GM19397 (cell line): ENCODE data around the gene CLDN20.
"Not testable (repeated sequence)": the region's sequence is repeated elsewhere in the genome, so short reads cannot be mapped to it uniquely, and the experiment has no call there.

Experiments
- ATAC-seq: cut with Tn5 transposase; IDR thresholded peaks from one replicate; pipeline ENCODE4 v1.9.1; 2021; ENCODE audit warnings: mild to moderate bottlenecking, moderate library complexity; ENCODE audit not compliant: unreplicated experiment

The CLDN20 gene

DNA sequence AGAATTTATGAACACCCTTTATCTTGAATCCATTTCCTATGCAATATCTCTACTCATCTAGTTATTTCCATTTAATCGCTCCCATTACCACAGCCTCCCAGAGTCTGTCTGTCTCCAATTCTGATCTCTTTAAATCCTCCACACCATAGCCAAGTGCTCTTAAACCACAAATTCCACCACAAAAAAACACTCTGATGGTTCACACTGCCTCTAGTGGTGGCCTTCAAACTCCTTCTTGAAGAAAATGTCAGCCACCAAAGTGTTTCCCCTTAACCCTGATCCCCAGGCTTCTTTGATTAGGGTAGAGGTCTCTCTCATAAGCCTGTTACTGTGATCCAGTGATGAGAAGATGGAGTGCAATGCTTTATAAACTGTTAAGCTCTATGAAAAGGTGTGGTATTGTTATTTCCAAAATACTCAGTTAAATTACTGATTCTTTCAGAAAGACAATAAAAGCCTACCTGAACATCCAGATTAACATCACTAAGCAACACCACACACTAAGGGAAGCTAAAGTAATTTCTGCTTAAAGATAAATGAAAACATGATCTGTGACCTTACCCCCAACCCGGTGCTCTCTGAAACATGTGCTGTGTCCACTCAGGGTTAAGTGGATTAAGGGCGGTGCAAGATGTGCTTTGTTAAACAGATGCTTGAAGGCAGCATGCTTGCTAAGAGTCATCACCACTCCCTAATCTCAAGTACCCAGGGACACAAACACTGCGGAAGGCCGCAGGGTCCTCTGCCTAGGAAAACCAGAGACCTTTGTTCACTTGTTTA, 4.5 kb downstream of the CLDN20 start:
- ATAC-seq: not testable (repeated sequence)

DNA sequence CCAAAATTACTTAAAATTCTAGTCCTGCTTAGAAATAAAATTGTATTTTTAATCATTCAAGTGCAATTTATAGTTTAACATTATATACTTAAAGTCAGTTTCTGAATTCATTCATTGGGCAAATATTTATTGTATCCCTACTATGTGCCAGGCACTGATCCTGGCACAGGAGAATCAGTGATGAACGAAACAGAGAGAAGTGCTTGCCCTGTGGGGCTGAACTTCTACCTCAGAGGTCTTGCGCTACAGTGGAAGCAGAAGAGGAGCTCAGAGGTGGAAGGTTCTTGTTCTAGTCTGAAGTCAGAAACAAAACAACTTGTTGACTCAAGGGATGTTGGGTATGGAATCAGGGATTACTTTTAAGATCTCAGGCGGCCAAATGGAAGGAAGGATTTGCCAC, 6.0 kb downstream of the CLDN20 start:
- ATAC-seq: no peak

DNA sequence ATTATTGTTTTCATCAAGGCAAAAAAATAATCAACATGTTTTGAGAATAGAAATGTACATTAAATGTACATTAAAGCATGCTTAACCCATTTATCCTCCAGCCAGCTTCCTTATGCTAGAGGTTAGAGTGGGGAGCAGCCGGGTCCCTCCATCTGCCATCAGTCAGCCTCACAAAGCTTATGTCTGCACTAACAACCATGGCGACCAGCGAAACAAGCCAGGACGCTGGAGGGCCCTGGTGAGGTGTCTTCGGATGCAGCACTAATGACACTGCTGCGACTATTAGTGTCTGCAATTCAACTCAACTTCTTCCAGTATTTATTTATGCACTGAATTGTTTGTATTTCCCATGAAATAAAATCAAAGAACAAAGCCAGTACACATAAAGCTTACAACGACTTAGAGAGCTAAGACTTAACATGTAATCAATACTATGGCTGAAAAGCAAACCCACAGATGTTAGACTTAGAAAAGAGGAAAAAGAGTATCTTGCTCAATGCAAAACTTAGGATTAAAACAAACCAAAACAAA, 6.8 kb downstream of the CLDN20 start:
- no peak for ATAC-seq

DNA sequence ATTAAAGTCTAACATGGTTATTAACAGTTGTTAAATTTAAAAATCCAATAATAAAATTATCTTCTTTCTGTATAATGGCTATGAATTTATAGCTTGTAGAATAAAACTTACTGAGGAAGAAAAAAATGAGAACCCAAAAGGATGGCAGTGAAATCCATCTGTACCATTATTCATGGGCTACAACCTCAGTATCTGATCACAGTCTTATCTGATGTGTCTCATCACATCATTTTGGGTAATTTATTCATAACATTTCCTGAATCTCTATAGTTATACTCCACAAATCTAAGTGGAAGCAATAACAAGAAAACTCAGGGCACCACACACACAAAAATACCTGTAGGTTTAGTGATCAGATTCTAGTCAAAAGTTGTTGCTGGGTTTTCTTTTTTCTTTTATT, 7.3 kb downstream of the CLDN20 start:
- no peak for ATAC-seq

DNA sequence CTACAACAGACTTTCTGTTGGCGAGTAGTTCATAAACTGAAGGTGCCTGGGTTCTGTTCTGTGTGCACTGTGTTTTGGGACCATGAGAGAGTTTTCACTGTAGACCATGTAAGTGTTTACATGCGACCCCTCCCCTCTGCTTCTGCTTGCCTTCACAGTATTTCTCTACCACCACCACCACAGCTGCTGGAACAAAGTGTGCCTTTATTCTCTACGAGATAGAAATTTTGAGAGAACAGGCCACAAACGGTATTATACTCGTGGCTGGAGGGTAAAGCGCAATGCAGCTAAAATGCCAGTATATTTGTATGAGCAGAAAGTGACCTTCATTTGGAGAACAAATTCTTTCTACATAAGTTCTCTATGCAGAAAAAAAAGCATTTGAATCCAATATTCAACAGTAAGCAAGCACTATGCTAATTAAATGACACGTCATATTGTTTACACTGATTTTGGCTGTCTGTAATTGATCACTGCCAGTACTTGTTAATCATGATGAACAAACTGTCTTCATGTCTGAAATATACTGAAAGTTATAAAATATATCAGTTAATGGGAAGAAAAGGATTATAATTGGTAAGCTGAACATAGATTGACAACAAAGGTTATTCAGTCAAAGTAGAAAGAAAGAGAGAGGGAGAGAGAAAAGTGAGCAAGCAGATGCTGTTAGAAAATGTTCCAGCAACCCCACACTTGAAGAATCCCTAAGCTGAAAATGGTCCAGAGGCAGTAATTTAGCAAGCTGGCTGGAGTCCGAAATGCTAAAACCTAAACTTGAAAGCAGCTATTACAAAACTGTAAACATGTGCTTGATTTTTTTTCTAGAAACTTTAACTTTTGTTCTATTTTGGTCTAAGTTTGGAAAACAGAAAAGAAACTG, 8.8 kb downstream of the CLDN20 start:
- no peak for ATAC-seq

DNA sequence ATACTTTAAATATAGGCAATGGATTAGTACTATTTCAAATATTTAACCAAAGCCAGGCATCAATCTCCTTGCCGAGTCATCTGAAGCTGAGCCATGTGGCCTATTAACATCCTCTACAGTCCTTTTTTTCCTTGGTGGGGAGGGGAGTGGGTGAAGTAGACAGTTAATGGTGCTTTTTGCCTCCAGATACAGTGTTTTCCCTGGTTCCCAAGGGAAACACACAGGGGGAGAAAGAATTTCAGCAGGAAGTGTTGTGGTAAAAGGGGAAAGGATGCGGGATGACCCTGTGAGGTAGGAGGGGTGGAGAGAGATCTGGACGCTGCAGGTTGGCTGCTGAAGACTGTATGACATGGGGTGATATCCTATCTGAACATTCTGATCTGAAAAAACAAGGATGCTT, 9.6 kb downstream of the CLDN20 start:
- no peak for ATAC-seq

DNA sequence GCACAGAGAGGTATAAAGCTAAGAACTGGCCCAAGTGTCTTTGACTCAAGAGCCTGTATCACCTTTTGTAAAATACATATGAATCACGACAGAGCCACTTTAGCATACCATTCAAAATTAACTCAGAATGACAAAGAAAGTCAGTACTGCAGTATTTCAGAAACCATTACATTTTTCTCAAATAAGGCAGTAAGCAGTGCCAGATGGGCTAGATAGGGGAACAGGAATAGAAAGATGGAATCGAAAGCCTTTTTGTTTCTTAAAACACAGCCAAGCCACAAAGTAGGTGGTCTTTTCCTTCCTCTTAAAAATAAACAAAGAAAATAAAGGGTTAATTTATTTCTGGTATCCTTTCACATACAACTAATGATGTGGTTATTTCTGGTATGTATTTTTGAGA, 10.3 kb downstream of the CLDN20 start:
- ATAC-seq: no peak

DNA sequence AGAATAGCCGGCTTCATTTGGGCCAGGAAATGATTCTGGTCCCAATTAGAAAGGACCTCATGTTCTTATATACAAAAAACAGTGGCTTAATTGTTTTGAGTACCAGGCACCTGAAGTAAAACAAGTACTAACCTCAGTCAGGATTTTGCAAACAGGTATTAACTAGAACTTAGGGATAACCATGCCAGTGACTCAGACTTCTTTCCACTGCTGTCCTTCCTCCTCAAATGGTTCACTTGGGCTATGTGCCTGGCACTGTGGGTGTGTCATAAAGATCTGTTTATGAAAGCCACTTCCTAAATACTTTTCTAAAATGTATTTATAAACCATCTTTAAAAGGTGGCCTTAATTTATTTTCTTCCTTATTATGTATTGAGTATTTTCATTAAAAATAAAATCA, 10.7 kb downstream of the CLDN20 start:
- no peak for ATAC-seq

DNA sequence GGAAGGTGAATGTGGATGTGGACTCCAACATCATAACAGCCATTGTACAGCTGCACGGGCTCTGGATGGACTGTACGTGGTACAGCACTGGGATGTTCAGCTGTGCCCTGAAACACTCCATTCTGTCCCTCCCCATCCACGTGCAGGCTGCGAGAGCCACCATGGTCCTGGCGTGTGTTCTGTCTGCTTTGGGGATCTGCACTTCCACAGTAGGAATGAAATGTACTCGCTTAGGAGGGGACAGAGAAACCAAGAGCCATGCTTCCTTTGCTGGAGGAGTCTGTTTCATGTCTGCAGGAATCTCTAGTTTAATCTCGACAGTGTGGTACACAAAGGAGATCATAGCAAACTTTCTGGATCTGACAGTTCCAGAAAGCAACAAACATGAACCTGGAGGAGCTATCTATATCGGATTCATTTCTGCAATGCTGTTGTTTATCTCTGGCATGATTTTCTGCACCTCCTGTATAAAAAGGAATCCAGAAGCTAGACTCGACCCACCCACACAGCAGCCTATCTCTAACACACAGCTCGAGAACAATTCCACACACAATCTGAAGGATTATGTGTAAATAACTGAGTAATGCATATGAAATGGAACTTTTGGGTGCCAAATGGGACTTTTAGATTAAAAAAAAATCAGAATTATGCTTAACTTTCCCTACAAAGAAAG, 12.1 kb downstream of the CLDN20 start:
- ATAC-seq: no peak

DNA sequence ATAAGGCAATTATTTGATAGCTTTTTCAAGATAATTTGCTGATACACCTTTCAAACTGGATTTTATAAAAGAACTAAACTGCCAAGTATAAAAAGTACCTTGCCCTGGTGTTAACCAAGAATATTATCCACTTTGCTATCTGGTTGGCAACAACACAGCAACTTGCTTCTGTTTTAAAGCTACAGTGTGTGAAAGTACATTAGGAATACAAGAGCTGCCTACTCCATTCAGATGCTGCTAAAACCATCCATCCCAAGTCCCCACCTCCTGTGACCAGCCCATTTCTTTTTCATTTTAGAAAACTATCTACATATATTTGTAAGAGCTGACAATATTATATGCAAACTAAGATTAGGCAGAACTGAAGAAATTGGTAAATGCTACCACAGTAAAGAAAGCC, 12.8 kb downstream of the CLDN20 start:
- no peak for ATAC-seq

DNA sequence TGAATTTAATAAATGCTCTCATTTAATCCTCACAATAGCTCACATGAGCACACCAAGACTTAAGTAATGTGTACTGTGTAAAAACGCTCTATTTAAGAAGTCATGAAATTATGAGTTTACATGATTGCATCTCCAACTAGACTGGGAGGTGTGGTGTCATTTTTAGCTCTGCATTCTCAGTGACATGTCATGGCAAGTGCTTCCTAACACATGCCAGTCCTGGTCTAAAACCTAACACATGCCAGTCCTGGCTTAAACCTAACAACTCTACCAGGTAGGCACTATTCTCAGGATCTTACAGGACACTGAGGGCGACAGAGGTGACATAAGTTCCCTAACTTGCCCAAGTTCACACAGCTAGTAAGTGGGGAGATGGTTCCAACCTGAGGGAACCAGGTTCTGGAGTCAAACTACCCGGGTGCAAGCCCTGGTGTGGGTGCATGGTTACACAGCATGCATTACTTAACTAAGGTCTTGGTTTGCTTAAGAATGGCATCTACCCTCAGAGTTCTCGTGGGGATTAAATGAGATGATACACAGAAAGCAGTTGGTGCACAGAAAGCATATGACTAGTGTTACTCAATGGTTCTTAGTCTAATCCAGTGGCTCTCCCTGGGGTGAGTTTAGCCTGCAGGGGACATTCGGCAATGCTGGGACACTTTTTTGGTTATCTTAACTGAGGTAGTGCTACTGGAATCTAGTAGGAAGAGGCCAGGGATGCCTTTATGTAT, 14.7 kb downstream of the CLDN20 start:
- no peak for ATAC-seq

DNA sequence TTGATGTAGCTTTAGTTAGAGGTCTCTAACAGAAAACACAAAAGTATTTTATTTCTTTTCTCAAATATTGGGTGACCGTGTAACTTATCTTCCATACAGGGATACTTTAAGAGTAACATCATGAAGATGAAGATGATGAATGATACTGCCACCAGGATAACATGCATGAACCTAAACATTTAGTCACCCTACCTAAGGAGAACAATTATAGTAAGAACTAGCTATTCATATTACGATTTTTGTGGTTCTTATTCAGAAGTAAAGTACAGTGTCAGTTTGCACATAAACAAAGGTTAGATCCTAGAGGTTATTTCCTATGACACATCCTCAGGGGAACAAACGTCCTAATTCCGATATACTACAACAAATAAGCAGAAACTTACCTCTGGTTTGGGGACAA, 21.0 kb downstream of the CLDN20 start:
- no peak for ATAC-seq

DNA sequence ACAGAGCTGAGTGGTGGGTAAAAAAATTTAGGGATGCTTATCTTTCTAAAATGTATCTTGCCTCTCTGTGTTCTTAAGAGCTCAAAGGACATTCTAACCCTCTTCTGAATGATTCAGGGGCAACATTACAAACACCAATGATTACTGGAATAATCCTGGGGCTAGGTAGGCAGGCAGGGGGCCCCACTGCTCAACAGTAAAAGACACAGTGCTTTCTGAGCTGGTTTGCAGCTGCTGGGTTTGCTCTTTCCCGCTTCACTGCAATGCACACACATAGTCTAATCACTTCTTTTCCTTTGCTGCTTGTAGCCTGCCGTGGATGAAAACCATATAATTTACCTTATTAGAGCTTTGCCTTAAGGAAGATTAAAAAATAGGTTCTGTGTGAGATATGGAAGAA, 23.9 kb downstream of the CLDN20 start:
- no peak for ATAC-seq

DNA sequence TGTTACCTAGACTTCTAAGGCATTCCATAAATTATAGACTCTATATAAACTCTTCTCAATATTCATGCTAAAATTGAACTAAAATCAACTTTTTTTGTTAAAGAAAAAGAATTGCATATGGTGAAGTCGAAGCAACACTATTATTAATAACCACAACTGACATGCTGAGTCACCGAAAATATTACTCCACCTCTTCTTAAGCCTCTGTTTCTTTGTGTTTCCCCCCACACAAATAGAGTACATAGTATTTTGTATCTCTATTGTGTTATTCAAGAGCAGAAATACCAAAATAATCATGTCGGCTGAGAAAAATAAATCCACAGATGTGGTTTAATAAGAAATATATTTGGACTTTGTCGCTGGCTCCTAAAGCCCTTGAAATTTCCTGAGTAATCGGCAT, 26.7 kb downstream of the CLDN20 start:
- no peak for ATAC-seq

DNA sequence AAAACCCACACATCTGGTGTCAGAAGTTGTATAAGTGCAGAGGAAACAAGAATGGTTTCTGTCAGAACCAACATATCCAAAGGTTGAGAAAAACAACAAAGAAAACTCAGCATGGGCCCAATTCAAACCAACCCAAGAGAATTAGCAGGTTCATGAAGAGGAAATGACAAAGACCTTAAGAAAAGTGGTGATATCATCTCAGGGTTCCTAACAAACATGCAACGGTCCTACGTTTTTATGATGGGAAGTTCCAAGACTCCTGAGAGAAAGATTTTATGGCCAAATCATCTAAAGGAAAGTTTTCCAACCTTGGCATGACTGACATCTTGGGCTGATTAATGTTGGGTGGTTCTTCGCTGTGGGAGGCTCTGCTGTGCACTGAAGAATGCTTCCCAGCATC, 27.5 kb downstream of the CLDN20 start:
- no peak for ATAC-seq

DNA sequence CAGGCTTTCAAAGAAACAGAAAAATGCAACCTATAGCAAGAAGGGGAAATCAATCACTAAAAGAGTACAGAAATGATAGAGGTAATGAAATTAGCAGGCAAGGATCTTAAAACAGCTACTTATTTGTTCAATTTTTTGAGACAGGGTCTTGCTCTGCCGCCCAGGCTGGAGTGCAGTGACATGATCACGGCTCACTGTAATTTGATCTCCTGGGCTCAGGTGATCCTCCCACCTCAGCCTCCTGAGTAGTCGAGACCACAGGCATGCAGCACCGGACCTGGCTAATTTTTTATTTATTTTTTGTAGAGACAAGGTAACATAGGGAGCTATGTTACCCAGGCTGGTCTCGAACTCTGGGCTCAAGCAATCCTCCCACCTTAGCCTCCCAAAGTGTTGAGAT, 28.9 kb downstream of the CLDN20 start:
- no peak for ATAC-seq

DNA sequence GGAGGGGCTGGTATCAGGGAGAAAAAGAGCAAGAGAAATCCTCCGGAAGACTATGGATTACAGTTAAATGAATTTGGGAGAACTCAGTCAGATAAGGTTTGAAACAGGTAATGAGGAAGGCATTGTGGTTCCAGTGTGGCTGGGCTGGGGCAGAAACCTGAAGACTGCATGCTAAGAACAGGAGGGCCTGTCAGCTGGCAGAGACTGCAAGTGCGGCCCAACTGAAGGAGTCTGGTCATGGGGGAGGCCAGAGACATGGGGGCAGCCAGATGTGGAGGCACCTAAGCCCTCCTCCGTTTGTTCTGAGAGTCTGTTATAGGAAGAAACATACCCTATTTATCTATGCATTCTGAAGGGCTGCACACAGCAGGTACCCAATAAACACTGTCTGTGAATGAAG, 33.9 kb downstream of the CLDN20 start:
- ATAC-seq: no peak

DNA sequence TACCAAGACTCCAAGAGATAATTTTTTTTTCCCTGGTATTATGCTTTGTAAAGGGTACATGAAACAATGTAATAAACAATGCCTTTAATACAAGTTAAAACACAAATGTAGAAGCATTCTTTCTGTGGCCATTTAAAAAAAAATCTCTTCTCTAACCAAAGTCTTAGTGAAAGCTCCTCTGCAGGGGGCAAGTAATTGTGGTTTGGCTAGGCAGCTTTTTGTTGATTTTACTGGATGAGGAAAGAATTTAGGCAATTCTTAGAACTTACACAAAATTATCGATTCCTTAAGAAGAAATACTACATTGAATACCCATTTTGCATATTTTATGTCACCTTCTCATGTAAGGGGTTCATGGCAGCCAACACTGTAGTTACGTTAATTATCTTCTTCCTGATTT, 38.1 kb downstream of the CLDN20 start:
- ATAC-seq: no peak

DNA sequence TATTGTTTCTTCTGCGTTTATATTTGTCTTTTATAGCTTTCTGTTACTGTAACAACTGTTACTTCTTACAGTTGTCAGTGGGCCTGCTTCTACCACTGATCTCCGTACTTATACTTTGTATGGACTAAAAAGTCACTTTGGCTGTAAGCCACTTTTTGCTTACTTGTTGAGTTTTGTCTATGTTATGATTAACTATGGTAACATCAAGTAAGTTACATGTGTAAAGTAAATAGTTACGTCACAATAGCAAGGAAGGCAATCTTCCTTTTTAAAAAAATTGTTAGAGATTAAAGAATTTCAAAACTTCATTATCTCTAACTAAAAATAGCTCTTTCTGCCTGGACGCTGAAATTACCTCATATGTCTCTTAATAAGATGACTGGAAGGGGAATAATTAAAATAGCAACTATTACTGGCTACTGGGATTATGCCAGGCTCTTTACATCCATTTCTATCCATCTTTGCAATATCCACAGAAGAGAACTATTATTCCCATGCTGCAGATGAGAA, 39.6 kb downstream of the CLDN20 start:
- ATAC-seq: no peak

DNA sequence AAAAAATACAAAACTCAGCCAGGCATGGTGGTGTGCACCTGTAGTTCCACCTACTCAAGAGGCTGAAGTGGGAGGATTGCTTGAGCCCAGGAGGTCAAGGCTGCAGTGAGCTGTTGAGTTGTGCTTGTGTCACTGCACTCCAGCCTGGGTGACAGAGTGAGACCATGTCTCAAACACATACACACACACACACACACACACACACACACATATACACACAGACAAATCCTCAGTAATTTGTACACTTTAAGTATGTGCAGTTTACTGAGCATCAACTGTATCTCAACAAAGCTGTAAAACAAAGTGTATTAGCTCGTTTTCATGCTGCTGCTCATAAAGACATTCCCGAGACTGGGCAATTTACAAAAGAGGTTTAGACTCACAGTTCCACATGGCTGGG, 43.1 kb downstream of the CLDN20 start:
- no peak for ATAC-seq

DNA sequence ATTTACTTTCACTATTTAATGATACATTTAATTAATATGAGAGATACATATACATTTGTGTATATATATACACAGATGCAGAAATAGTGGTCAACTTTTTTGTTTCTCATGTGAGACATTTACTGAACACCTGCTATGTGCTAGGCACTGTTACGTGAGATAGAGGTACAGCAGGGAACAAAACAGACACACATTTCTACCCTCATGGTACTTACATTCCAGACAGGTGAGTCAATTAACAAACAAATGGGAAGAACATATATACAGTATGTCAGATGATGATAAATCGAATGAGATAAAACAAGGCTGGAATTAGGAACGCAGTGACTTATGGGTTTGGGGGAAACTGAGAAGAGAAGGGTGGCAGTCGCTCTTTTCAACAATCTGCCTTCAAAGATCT, 45.3 kb downstream of the CLDN20 start:
- ATAC-seq: no peak
